Stomach (tissue), 9 donors: ENCODE results near the gene SLC38A9. TPM values are rescaled to one million over a fixed set of nuclear protein-coding genes. Genes with fewer than 3 reads are reported as not detected.
A peak's percentile ranks its signal among the peaks of the same experiment; 100 is the strongest.

ENCODE experiments used
- DNase-seq, 2 donors: peaks; one replicate each; pipeline versions ENCODE4 v3.0.0 to v3.0.0-alpha.2; 2013 to 2019
- H3K27ac ChIP-seq, 5 donors: fragments of 200-600 bp in 4 of 5; sonication (generic) in 4 of 5; one replicate each; pipeline ENCODE4 v1.5.1; 2013 to 2019; ENCODE audit warnings: mild to moderate bottlenecking in 1 of 5, moderate library complexity in 1 of 5
- H3K27me3 ChIP-seq, 3 donors: fragments of 200-600 bp; sonication (generic); one replicate each; pipeline ENCODE4 v1.5.1; 2017 to 2019; ENCODE audit warnings: mixed run types in 1 of 3
- H3K36me3 ChIP-seq, 4 donors: fragments of 200-600 bp; sonication (generic); 1 replicate in 3 of 4; 2 replicates in 1 of 4; pipeline ENCODE4 v1.5.1; 2016 to 2019
- H3K4me1 ChIP-seq, 4 donors: fragments of 200-600 bp; sonication (generic); one replicate each; pipeline ENCODE4 v1.5.1; 2016 to 2019
- H3K4me3 ChIP-seq, 4 donors: fragments of 200-600 bp; sonication (generic) in 3 of 4; one replicate each; pipeline ENCODE4 v1.5.1; 2016 to 2019; ENCODE audit warnings: mild to moderate bottlenecking in 1 of 4
- H3K9me3 ChIP-seq, 4 donors: fragments of 200-600 bp; sonication (generic); one replicate each; pipeline ENCODE4 v1.5.1; 2016 to 2019
- CTCF ChIP-seq, 7 experiments: fragments of 450-650 bp in 4 of 7; fragments of 200-600 bp in 3 of 7; sonication (generic) in 3 of 7; IDR thresholded peaks; one replicate each; pipeline ENCODE4 v1.5.1; 2016 to 2019; ENCODE audit warnings: antibody characterized with exemption in 7 of 7, control low read depth in 2 of 7, mild to moderate bottlenecking in 1 of 7
- EP300 ChIP-seq: sonication (generic); formaldehyde crosslinking; IDR thresholded peaks from one replicate; pipeline ENCODE4 v1.6.1; 2017; ENCODE audit warnings: antibody characterized with exemption
- POLR2A ChIP-seq, 4 donors: fragments of 450-650 bp; IDR thresholded peaks; one replicate each; pipeline ENCODE4 v1.6.1; 2016; ENCODE audit warnings: antibody characterized with exemption in 4 of 4, control low read depth in 2 of 4, mild to moderate bottlenecking in 1 of 4, moderate library complexity in 1 of 4
- POLR2AphosphoS5 ChIP-seq, 3 donors: sonication (generic); formaldehyde crosslinking; IDR thresholded peaks; one replicate each; pipeline ENCODE4 v1.6.1; 2016; ENCODE audit warnings: antibody characterized with exemption in 3 of 3
- WGBS, 5 donors: extraction: QIAGEN DNeasy Blood & Tissue Kit in 3 of 5; methylation state at CpG; one replicate each; pipeline versions ENCODE4 v1.1.5 to v1.1.7; 2013 to 2018; 5-methylcytosine and 5-hydroxymethylcytosine counted together
- intact Hi-C: fragments of 100-400 bp; cut with DNase I; formaldehyde crosslinking; loops from one replicate; pipeline ENCODE4 v1.15.1; 2023; ENCODE audit warnings: low total_unique reads
- polyA plus RNA-seq, 3 donors: library from polyadenylated mRNA; stranded (reverse); fragments of 200-250 nt; gene quantifications; one replicate each; pipeline ENCODE4 v1.2.3, GENCODE V29; 2013
- total RNA-seq, 5 donors: library from RNA; depleted of rRNA; stranded (reverse); fragments of >200 nt; gene quantifications; one replicate each; pipeline versions ENCODE4 v1.1.0 to v1.2.3, GENCODE V29; 2014 to 2016
- donor health status: healthy with polysubstance abuse.
- donor health status: Bipolar disorder and iron deficiency.
- donor health status: healthy.

SLC38A9 gene
- total and polyA plus RNA-seq, 8 donors = 3.7 to 120 (median 8.6) TPM

GRCh38 chr5:55621229-55621628, 90.9 kb downstream of the SLC38A9 start:
- intact Hi-C loops = no loop called here
- Histone ChIP-seq H3K36me3 (no peaks in the 10 kb centered on the region), H3K9me3 (no peaks in the 10 kb centered on the region), H3K27me3 (no peaks in the 10 kb centered on the region), H3K4me3 (no peak overlapping the region), H3K27ac (peak overlapping the region in 3 of 5 donors; percentile 28 to 75 (median 65)), H3K4me1 (peaks cover 4 to 41% (median 22%) of the 10 kb centered on the region in 4 donors)
- WGBS, 5 donors = 23 to 52% (median 31%) methylated on average over 3 of the region's 3 CpGs
- peak in 1 of 2 donors; percentile 29 for DNase-seq
- TF ChIP-seq CTCF (IDR thresholded peaks at IDR 0.05) = no peak
- TF ChIP-seq POLR2AphosphoS5 (IDR thresholded peaks at IDR 0.05) = no peak
- no peak for TF ChIP-seq EP300
- no peak for TF ChIP-seq POLR2A (IDR thresholded peaks at IDR 0.05)

GRCh38 chr5:55620766-55621160, 91.4 kb downstream of the SLC38A9 start:
- Histone ChIP-seq H3K9me3 (no peaks in the 10 kb centered on the region), H3K36me3 (no peaks in the 10 kb centered on the region), H3K27me3 (no peaks in the 10 kb centered on the region), H3K4me1 (peaks cover 4 to 37% (median 19%) of the 10 kb centered on the region in 4 donors), H3K27ac (peak overlapping the region in 3 of 5 donors; percentile 28 to 75 (median 65)), H3K4me3 (no peak overlapping the region)
- intact Hi-C loops = no loop called here
- TF ChIP-seq POLR2AphosphoS5 (IDR thresholded peaks at IDR 0.05) (no peak), CTCF (IDR thresholded peaks at IDR 0.05) (no peak), POLR2A (IDR thresholded peaks at IDR 0.05) (no peak), EP300 (no peak)
- WGBS, 5 donors = 78 to 89% (median 84%) methylated on average over 4 of the region's 4 CpGs
- DNase-seq = no peak

- intact Hi-C loops = no loop called here
- WGBS, 5 donors = 77 to 87% (median 85%) methylated on average over 6 of the region's 6 CpGs
- no peaks in the 10 kb centered on the region for H3K27me3 ChIP-seq
- no peaks in the 10 kb centered on the region for H3K9me3 ChIP-seq
- DNase-seq = no peak
- H3K4me3 ChIP-seq = no peak overlapping the region
- peak overlapping the region in 4 of 5 donors; percentile 14 to 75 (median 46) for H3K27ac ChIP-seq
- TF ChIP-seq POLR2A (IDR thresholded peaks at IDR 0.05) (no peak), POLR2AphosphoS5 (IDR thresholded peaks at IDR 0.05) (no peak), CTCF (IDR thresholded peaks at IDR 0.05) (no peak)
- H3K36me3 ChIP-seq = no peaks in the 10 kb centered on the region
- H3K4me1 ChIP-seq = peaks cover 4 to 32% (median 16%) of the 10 kb centered on the region in 4 donors
Measured at GRCh38 chr5:55620009-55620765, 91.9 kb downstream of the SLC38A9 start.

GRCh38 chr5:55618318-55618717, 93.8 kb downstream of the SLC38A9 start:
- H3K27ac ChIP-seq = no peak overlapping the region
- no peak overlapping the region for H3K4me3 ChIP-seq
- no peaks in the 10 kb centered on the region for H3K9me3 ChIP-seq
- intact Hi-C loops = no loop called here
- WGBS, 5 donors = 85 to 95% (median 90%) methylated on average over 5 of the region's 5 CpGs
- H3K4me1 ChIP-seq = peaks cover 4 to 24% (median 14%) of the 10 kb centered on the region in 4 donors
- H3K36me3 ChIP-seq = no peaks in the 10 kb centered on the region
- DNase-seq = no peak
- no peaks in the 10 kb centered on the region for H3K27me3 ChIP-seq
- TF ChIP-seq POLR2AphosphoS5 (IDR thresholded peaks at IDR 0.05) (no peak), CTCF (IDR thresholded peaks at IDR 0.05) (no peak), POLR2A (IDR thresholded peaks at IDR 0.05) (no peak), EP300 (no peak)
